CD1c-positive myeloid dendritic cell (primary cell): ENCODE data around the gene EIF2B5.
"Not testable (repeated sequence)": the region's sequence is repeated elsewhere in the genome, so short reads cannot be mapped to it uniquely, and the experiment has no call there.

Experiments used
- DNase-seq: peaks from one replicate; pipeline ENCODE4 v3.0.0-alpha.2; 2016; ENCODE audit errors: extremely low spot score

EIF2B5 gene

DNA sequence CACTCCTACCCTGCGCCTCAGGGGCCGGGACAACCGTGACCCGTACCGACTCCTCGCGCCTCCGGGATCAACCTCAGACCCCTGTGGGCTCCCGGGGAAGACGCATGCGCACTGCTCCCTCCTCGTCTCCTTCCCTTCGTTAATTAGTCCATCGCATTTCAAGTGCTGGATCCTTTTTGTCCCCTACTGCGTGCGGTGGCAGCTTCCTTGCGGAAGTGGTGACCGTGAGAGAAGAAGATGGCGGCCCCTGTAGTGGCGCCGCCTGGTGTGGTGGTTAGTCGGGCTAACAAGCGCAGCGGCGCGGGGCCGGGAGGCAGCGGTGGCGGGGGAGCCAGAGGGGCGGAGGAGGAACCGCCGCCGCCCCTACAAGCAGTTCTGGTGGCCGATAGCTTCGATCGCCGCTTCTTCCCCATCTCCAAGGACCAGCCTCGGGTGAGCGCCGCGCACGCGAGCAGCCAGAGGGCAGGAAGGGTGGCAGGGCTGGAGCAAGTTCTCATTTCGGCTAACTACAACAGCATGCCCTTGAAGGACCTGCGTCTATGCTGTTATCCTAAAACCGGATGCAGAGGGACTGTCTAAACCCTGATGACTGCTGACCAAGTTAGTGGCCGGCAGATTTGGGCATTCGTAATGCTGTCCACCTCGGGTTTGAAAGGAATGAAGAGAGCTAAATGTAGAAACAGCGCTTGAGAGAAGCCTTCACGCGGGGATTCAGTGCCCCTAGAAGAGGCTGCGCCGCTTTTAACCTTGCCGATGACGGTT, at the start of gene EIF2B5:
Gene EIF2B5, plus strand, starts transcription at position 210 of the 762 bp plus-strand sequence. Its CDS starts 28 bp downstream, at position 238.
- peak; percentile 94 for DNase-seq

DNA sequence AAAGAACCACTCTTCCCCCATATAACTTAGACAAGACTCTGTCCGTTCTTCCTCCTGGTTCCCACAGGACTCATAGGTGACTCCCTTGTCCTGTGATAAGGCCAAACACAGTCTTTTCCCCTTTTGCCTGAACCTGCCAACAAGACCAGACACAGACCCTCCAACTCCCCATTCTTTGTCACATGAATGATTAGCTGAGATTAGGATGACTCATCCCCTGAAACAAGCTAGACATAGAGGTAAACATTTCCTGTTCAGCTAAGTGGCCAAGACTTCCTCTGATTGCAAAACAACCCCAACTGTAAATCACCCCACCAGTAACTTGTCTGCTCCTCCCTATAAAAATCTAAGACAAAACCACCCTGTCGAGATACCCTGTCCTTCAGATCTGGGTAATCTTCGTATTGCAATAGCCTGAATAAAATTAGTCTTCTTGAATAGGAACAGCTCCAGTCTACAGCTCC, 49.7 kb upstream of the EIF2B5 start:
- DNase-seq: no peak

DNA sequence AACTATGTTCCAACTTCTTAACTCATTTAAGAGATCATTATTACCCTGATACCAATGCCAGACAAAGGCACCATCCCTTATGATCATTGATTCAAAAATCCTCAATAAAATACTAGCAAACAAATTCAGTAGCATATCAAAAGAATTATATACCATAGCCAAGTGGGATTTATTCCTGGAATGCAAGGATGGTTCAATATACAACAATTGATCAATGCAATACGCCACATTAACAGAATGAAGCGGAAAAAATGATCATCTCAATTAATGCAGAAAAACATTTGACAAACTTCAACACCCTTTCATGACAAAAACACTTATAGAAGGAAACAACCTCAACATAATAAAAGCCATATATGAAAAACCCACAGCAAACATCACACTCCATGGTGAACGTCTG, 43.0 kb upstream of the EIF2B5 start:
- DNase-seq: no peak

DNA sequence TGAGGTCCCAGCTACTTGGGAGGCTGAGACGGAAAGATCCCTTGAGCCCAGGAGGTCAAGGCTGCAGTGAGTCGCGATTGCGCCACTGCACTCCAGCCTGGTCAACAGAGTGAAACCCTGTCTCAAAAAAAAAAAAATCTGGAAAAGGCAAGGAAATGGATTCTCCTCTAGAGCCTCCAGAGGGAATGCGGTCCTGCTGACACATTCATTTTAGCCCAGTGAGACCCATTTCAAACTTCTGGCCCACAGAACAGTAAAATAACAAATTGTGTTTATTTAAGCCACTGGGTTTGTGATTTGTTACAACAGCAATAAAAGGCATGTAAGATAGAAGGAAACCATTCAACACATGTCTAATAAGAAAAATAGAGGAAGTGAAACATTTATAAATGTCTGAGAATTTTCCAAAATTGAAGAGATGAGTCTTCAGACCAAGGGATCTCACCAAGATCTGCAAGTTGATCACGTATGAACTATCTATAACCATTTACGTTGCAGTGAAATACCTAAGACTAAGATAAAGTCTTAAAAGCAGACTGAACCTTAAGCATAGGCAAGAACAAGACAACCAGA, 38.3 kb upstream of the EIF2B5 start, which contains the start of gene HTR3E:
Gene HTR3E, plus strand, starts transcription at position 254 of the 573 bp plus-strand sequence. CDS start 466 bp downstream, outside the sequence.
- DNase-seq: no peak

DNA sequence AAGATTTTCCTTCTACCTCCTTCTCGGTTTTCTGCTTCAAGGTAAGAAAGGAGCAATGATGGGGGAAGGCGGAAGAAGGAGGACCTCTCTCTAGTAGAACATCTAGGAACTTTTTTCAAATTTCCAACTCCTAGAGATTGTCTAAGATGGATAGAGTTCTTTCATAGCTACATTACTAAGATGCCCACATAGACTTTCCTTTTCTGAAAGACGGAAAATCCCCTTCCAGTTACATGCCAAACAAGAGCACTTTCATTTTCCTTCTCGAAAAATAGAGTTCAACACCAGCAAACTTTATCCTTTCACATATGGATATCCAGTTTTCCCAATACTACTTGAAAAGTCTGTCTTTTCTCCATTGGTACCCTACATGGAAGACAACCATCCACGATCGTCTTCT, 37.6 kb upstream of the EIF2B5 start:
- DNase-seq: no peak

DNA sequence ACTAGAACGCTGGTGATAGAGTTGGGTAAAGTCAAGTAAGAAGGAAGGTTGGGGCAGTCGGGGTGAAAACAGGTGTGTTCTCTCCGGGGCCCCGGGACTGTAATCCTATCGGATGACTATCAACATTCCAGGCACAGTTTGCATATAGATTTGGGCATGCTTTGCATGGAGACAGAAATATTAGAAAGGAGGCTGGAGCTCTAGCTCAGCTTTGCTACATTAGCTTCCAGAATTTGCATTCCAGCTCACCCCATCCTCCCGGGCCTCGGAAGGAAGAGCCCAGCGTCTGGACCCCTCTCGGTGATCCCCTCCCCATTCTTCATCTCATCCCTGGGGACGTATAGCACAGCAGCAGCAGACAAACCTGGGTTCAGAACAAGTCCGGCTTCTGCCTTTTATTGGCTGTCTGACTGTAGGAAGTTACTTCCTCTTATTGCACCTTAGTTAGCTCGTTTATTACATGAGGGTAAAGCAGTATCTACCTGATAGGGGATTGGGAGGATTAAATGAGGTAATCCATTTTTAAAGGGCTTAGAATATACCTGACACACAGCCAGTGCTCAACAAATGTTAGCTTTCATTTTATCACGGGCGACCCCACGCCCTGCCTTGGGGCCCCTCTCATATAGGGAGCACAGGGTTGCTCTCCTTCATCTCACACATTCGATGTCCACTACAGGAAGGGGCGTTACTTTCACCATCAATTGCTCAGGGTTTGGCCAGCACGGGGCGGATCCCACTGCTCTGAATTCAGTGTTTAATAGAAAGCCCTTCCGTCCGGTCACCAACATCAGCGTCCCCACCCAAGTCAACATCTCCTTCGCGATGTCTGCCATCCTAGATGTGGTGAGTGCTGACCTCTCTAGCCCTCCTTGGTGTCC, 35.1 kb upstream of the EIF2B5 start:
- DNase-seq: no peak

DNA sequence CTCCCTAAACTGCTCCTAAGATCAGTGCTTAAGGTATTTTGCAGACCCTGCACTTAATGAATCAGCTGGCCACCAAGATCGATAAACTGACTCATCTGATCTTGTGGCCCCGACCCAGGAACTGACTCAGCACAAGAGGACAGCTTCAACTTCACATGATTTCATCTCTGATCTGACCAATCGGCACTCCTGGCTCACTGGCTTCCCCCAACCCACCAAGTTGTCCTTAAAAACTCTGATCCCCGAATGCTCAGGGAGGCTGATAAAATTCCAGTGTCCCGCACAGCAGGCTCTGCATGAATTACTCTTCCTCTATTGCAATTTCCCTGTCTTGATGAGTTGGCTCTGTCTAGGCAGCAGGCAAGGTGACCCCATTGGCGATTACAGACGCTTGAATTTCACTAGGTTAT, 24.8 kb upstream of the EIF2B5 start:
- DNase-seq: no peak

DNA sequence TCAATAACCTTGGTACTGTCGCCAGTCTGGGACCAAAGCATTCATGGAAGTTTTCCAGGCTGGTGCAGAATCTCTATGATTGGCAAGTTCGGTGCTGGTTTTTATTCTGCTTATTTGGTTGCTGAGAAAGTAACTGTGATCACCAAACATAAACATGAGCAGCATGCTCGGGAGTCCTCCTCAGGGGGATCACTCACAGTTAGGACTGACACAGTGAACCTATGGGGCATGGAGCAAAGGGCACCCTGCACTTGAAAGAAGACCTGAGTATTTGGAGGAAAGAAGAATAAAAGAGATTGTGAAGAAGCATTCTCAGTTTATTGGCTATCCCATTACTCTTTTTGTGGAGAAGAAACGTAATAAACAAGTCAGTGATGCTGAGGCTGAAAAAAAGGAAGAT, 19.1 kb upstream of the EIF2B5 start:
- DNase-seq: no peak

DNA sequence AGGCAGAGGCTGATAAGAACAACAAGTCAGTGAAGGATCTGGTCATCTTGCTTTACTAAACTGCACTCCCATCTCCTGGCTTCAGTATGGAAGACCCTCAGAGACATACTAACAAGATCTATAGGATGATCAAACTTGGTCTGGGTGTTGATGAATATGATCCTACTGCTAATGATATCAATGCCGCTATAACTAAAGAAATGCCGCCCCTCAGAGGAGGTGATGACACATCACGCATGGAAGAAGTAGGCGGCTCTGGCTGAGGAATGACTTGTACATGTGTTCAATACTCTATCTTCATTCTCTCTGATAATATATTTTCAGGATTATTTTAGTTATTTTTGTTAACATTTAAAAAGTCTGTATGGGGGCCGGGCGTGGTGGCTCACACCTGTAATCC, 17.5 kb upstream of the EIF2B5 start:
- no peak for DNase-seq

DNA sequence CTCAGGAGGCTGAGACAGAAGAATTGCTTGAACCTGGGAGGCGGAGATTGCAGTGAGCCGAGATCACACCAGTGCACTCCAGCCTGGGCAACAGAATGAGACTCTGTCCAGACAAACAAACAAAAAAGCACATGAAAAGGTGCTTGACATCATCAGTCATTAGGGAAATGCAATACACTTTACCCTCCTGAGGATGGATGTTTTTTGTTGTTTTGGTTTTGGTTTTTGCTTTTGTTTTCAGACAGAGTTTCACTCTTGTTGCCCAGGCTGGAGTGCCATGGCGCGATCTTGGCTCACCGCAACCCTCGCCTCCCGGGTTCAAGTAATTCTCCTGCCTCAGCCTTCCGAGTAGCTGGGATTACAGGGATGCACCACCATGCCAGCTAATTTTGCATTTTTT, 14.1 kb upstream of the EIF2B5 start:
- DNase-seq: not testable (repeated sequence)

DNA sequence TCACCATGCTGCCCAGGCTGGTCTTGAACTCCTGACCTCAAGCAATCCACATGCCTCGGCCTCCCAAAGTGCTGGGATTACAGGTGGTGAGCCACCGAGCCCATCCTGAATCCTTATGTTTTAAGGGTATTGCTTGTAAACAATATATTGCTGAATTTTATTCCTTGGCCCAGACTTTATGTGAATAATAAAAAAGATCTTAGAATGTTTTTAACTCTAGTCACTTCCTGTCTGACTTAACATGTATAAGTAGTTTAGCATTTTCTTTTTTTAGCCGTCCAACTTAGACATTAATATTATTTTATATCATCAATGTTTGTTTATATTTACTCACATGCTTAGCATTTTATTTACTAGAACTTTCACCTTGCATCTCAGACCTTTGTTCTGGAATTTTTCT, 9.2 kb upstream of the EIF2B5 start:
- no peak for DNase-seq

DNA sequence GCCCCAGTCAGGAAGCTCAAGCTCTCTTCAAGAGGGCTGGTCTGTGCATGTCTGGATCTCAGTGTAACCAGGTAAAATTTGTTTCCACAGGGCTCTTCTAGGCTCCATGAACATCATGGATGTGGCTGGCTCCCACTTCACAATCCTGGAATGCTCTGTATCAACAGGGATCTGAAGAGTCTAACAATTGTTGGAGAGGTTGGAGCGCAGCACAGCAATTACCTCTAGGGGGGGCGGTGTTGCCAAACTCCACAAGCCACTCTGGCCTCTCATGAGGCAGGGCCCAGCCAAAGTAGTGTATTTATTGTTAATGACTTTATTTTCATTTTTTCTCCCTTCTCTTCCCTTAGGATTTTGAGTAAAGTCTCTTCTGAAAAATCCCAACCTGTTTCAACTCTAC, 6.1 kb upstream of the EIF2B5 start:
- DNase-seq: peak; percentile 8

DNA sequence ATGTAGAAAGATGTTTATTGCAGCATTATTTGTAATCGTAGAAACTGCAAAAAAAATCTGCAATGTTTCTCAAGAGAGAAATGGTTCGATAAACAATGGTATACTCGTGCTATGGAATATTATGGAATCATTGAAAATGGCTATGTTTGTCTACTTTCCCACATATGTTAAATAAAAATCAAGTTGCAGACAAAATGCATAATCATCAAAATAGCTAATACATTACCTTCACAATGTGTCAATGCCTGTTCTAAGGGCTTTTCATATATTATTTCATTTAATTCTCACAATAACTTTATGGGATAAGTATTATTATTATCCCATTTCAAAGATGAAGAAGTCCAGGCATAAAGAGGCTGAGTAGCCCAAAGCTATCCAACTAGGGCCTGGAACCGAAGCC, 2.2 kb upstream of the EIF2B5 start:
- DNase-seq: no peak

DNA sequence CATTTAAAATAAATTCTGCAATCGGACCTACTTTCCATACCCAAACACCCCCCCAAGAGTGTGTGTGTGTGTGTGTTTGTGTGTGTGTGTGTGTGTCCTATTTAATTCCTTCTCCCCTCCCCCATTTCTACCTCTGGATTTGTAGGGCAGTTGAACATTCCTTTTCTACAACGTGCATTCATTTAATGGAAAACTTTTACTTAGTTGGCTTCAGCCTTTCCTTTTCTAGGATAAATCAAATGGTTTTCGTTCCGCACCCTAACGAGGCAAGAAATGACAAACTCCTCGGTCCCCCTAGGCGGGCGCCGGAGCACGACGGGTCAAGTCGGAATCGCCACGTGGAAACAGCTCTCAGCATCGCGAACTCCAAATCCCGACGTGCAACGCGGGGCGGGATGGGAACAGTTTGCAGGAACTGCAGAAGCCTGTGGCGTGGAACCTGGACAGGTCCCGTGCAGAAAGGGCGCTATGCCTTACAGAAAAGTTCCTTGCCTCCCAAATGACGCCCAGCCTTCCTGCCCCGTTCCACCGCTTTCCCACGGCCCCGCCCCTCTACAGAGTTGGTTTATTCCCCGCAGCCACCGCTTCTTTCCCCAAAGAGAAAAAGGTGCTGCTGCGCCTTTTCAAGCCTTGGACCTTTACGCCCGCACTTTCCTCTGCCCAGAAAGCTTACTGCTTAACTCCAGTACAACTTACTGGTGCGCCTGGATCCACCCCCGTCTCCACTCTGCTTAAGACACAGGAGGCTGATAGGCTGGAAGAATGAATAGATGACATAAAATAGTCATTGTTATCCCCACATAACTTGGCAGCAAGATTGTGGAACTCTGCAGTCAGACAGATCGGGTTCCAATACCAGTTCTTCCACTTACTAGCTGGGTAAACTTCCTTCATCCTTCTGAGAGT, 1.1 kb upstream of the EIF2B5 start:
- peak; percentile 83 for DNase-seq

DNA sequence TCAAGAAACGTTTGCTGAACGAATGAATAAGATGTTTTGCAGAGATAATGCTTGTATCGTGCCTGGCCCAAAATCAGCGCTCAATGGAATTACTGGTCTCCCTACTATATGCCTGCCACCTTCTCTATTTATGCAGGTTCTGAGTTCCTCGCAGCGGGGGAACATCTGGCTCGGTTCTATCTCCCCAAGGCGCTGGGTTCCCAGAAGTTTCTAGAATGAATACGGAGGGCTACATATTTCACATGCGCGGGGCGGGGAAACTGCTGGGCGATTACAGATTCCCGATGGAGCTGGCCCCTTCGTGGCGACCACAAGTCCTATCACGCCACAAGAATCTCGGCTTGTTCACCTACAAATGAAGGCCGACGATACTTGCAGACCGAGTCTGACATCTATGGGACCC, 411 bp upstream of the EIF2B5 start:
- no peak for DNase-seq

DNA sequence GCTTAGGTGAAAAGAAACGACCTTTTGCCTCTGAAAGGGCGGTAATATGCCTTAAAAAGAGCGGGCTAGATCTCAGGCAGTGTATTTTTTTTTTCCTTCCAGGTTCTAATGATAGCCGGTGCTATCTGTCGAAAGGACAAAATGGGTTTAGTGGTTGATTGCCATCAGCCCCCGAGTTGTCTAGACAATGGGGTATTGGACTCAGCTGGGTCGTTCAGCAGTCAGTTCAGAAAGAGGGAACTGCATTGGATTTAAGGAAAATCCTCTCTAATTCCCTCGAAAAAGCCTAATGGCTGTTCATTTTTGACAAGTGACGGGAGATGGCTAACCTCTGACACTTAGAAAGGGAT, 728 bp downstream of the EIF2B5 start:
- no peak for DNase-seq

DNA sequence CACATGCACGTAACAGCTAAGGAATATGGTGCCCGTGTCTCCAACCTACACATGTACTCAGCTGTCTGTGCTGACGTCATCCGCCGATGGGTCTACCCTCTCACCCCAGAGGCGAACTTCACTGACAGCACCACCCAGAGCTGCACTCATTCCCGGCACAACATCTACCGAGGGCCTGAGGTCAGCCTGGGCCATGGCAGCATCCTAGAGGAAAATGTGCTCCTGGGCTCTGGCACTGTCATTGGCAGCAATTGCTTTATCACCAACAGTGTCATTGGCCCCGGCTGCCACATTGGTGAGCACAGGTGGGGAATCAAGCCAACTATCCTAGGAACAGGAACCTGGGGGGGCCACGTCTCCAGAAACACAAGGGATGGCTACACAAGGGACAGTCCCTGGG, 5.3 kb downstream of the EIF2B5 start:
- DNase-seq: no peak

DNA sequence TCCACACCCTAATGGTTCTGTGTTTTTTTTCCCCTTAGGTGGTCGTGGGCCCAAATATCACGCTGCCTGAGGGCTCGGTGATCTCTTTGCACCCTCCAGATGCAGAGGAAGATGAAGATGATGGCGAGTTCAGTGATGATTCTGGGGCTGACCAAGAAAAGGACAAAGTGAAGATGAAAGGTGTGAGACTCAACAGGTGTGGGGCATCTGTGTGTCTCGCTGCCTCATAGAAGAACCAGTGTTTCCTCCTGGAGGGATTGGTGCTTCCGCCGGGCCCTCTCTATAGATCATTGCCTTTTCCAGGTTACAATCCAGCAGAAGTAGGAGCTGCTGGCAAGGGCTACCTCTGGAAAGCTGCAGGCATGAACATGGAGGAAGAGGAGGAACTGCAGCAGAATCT, 7.0 kb downstream of the EIF2B5 start:
- DNase-seq: no peak

DNA sequence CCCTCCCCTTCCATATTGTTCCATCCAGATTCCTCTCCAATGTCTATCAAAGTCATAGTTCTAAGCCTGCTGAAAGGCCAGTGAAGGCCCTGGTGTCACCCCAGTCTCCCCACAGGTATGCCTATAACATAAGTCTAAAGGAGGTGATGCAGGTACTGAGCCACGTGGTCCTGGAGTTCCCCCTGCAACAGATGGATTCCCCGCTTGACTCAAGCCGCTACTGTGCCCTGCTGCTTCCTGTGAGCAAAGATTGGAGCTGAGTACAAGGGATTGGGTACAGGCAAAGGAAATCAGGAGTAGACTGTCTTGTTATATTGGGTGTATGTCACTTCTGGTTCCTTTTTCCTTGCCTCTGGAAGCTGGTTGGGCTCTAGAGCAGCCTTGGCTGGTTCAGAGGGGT, 8.2 kb downstream of the EIF2B5 start:
- DNase-seq: no peak

DNA sequence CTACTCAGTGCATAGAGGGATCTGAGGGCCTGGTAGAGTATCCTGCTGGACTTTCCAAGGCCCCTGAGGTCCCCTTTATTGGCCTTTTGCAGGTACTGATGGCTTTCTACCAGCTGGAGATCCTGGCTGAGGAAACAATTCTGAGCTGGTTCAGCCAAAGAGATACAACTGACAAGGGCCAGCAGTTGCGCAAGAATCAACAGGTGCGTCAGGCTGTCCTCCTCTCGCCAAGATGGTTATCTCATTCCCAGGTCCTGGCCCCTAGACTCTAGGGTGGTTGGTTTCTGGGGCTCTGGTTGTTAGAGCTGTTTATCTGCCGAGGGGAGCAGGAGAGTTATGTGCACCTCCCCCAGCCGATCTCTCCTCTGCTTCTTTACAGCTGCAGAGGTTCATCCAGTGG, 9.3 kb downstream of the EIF2B5 start:
- DNase-seq: no peak

DNA sequence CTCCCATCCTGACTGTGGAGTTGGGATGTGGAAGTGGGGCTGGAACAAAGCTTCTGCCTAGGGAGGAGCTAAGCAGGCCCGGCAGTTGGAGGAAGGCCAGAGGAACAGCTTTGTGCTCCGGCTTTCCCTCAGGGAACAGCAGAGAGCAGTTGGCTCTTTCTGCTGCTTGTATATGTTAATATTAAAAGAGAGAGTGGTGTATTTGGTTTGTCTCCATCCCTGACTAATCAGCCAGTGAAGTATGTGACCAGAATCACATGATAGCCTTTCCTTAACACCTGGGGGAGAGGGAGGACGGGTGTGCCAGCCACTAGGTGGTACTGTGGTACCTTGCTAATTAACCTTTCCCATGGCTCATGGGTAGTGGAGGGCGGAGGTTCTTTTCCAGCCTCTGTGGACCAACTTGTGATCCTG, 10.0 kb downstream of the EIF2B5 start:
- DNase-seq: peak; percentile 17
